Measurements from ENCODE around the gene RASGRP1. TPM values are rescaled to one million over a fixed set of nuclear protein-coding genes. Genes with fewer than 3 reads are reported as not detected.

Gene RASGRP1
- total RNA-seq, 1 experiment from 2014 or later: 0.39 TPM

- no peaks in the 10 kb centered on the region for H3K9me2 ChIP-seq (ENCODE audit: insufficient read depth)
- no peaks in the 10 kb centered on the region; the same call in 1 of the 2 replicates for H4K20me1 ChIP-seq (ENCODE audit: insufficient read depth)
- H3K27me3 ChIP-seq (ENCODE audit: insufficient read depth, low read depth): no peaks in the 10 kb centered on the region
- peaks cover 8% of the 10 kb centered on the region; the same call in 1 of the 2 replicates for H3F3A ChIP-seq (ENCODE audit: insufficient read depth, low read depth)
- H3K4me1 ChIP-seq (replicated peaks; ENCODE audit: insufficient read depth): peaks cover 16% of the 10 kb centered on the region
- no peaks in the 10 kb centered on the region for H3K9me3 ChIP-seq (ENCODE audit: insufficient read depth, low read depth)
- ChIA-PET POLR2A (ENCODE audit: unreplicated experiment) (interaction anchor here (0.6 to 2.0 kb wide), 2 partner anchors 14 to 135 kb away, joined by 5 to 10 read pairs; no protein-coding TSS in a partner anchor), CTCF (interaction anchor here (0.5 to 2.2 kb wide), 4 partner anchors 14 to 245 kb away, joined by 3 to 10 read pairs (median 4); no protein-coding TSS in a partner anchor)
- BruUV-seq (replicated peaks): TSS peak; percentile 51
- no peaks in the 10 kb centered on the region for H3K36me3 ChIP-seq (ENCODE audit: low read depth)
- peak; percentile 70 to 91 for DNase-seq
- peak within 1 kb of the TSS; percentile 90 for H2AFZ ChIP-seq
- intact Hi-C loops (cut with micrococcal nuclease; ENCODE audit: unreplicated experiment): no loop called here
- peaks cover 36% of the 10 kb centered on the region for H3K79me2 ChIP-seq (ENCODE audit: low read depth)
- H3K4me3 ChIP-seq: peak within 1 kb of the TSS; percentile 67
- peak within 1 kb of the TSS; percentile 98 for H3K4me2 ChIP-seq
- TF ChIP-seq CTCF (conservative IDR thresholded peaks at IDR 0.05): no peak
- TF ChIP-seq EZH2 (IDR thresholded peaks at IDR 0.05; ENCODE audit: low read depth): no peak
- H3K27ac ChIP-seq: peak within 1 kb of the TSS; percentile 71
These were observed 110.5 kb downstream of the RASGRP1 start, which contains the start of gene FAM98B for GRCh38 chr15:38453971-38454695. Gene FAM98B (plus strand): TSS chr15:38454127. CDS start chr15:38454162, 35 bp downstream.

DNA sequence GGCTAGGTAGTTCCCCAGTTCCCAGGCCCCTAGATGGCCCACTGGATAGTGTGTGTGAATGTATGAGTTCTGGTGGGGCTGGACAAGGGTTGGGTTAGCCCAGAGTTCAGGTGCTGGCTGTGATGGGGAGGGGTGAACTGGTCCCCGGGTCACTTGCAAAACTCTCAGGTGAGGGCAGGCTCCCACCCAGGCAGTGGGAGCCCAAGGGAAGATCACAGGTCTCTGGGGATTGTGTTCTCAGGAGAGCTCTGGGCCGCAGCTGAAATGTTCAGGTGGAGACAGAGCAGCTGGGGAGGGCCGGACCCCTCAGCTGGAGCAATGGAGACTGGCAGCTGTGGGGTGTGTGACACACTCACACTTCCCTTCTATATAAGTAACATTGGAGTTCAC is 123.5 kb downstream of the RASGRP1 start:
- no peak overlapping the region for H3K27ac ChIP-seq
- no peaks in the 10 kb centered on the region for H3K36me3 ChIP-seq (ENCODE audit: low read depth)
- H4K20me1 ChIP-seq (ENCODE audit: insufficient read depth): no peaks in the 10 kb centered on the region
- no TSS peak for BruUV-seq (replicated peaks)
- H3K9me2 ChIP-seq (ENCODE audit: insufficient read depth): no peaks in the 10 kb centered on the region
- TF ChIP-seq EZH2 (IDR thresholded peaks at IDR 0.05; ENCODE audit: low read depth): no peak
- TF ChIP-seq CTCF (conservative IDR thresholded peaks at IDR 0.05): no peak
- no peak overlapping the region for H2AFZ ChIP-seq
- ChIA-PET POLR2A (ENCODE audit: unreplicated experiment) (interaction anchor here (1.2 kb wide), 1 partner anchor 13 kb away, joined by 10 read pairs; the partner anchor contains the start of gene FAM98B), CTCF (interaction anchor here (0.6 to 2.4 kb wide), 6 partner anchors 11 to 920 kb away, joined by 3 to 21 read pairs (median 8); partner anchors contain the start of genes FAM98B and RASGRP1)
- no peak overlapping the region for H3K4me3 ChIP-seq
- H3K79me2 ChIP-seq (ENCODE audit: low read depth): no peaks in the 10 kb centered on the region
- no peak overlapping the region for H3K4me2 ChIP-seq
- DNase-seq: no peak
- H3K9me3 ChIP-seq (ENCODE audit: insufficient read depth, low read depth): no peaks in the 10 kb centered on the region
- no peaks in the 10 kb centered on the region for H3K27me3 ChIP-seq (ENCODE audit: insufficient read depth, low read depth)
- H3F3A ChIP-seq (ENCODE audit: insufficient read depth, low read depth): no peaks in the 10 kb centered on the region
- peaks cover 7% of the 10 kb centered on the region; the same call in 1 of the 2 replicates for H3K4me1 ChIP-seq (replicated peaks; ENCODE audit: insufficient read depth)
- intact Hi-C loops (cut with micrococcal nuclease; ENCODE audit: unreplicated experiment): loop anchor here (2.0 kb wide), 2 partner anchors 242 to 250 kb away; no protein-coding TSS in a partner anchor

DNA sequence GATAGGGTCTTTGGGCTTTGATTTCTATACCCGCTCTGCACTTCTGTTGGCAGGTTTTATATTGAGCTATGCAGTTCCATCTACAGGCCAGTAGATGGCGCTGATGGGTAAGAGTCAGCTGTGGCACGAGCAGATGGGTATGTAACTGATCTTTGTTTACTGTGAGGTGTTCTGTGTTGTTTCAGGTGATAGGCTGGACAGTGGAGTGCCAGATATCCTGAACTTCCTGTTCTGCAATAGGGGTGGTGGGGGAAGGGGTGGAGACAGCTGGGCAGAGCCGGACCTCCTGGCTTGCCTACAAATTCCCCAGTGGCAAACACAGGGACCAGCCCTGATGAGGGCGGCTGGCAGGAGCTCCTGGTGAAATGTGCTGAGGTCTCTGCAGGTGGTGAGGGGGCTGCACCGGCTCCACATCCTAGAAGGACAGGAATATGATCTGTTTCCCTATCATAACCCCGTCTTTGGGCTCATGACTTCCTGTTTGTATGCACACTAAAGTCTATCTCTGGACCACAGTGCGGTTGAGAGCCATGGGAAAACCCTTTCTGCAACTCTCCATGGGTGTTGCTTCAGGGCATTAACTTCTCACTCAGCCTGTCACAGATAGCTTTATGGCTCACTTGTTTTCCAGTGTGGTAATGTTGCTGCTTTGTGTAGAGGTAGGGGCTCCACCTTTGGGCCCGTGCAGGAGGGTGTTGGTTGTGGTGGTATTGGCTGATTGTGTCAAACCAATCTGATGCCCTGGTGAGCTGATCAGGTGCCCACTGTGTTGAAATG is 124.1 kb downstream of the RASGRP1 start:
- ChIA-PET POLR2A (ENCODE audit: unreplicated experiment) (interaction anchor here (0.5 to 1.2 kb wide), 5 partner anchors 14 to 1295 kb away, joined by 3 to 10 read pairs (median 3); partner anchors contain the start of gene FAM98B), CTCF (interaction anchor here (0.5 to 2.4 kb wide), 14 partner anchors 11 to 1389 kb away, joined by 3 to 21 read pairs (median 4); partner anchors contain the start of genes FAM98B and RASGRP1)
- H3K36me3 ChIP-seq (ENCODE audit: low read depth): no peaks in the 10 kb centered on the region
- peak; percentile 61 to 66 for DNase-seq
- intact Hi-C loops (cut with micrococcal nuclease; ENCODE audit: unreplicated experiment): loop anchor here (2.0 kb wide), 2 partner anchors 242 to 250 kb away; no protein-coding TSS in a partner anchor
- H4K20me1 ChIP-seq (ENCODE audit: insufficient read depth): no peaks in the 10 kb centered on the region
- H3K9me3 ChIP-seq (ENCODE audit: insufficient read depth, low read depth): no peaks in the 10 kb centered on the region
- no TSS peak for BruUV-seq (replicated peaks)
- TF ChIP-seq EZH2 (IDR thresholded peaks at IDR 0.05; ENCODE audit: low read depth) (no peak), CTCF (conservative IDR thresholded peaks at IDR 0.05) (peak; percentile 91)
- no peaks in the 10 kb centered on the region for H3K9me2 ChIP-seq (ENCODE audit: insufficient read depth)
- no peaks in the 10 kb centered on the region for H3K27me3 ChIP-seq (ENCODE audit: insufficient read depth, low read depth)
- peak overlapping the region; percentile 72 for H3K4me2 ChIP-seq
- H2AFZ ChIP-seq: peak overlapping the region; percentile 69
- H3K4me3 ChIP-seq: peak overlapping the region; percentile 35; the same call in 1 of the 2 replicates
- H3K27ac ChIP-seq: no peak overlapping the region
- no peaks in the 10 kb centered on the region for H3F3A ChIP-seq (ENCODE audit: insufficient read depth, low read depth)
- peaks cover 7% of the 10 kb centered on the region; the same call in 1 of the 2 replicates for H3K4me1 ChIP-seq (replicated peaks; ENCODE audit: insufficient read depth)
- H3K79me2 ChIP-seq (ENCODE audit: low read depth): no peaks in the 10 kb centered on the region

Data from PC-9 (cell line).